ENCODE measurements around the gene TAS2R8.
A peak's percentile ranks its signal among the peaks of the same experiment; 100 is the strongest.

Gene TAS2R8

GRCh38 chr12:10771132-10771733 lies 35.9 kb downstream of the TAS2R8 start:
- Histone ChIP-seq H3K4me3 (ENCODE audit: low read depth, low read length, poor library complexity, severe bottlenecking) (no peak overlapping the region), H3K27me3 (ENCODE audit: insufficient read depth, low read length) (no peaks in the 10 kb centered on the region), H3K9me3 (ENCODE audit: low read length) (no peaks in the 10 kb centered on the region), H3K79me2 (ENCODE audit: insufficient read depth, low read length) (no peaks in the 10 kb centered on the region), H3K4me2 (ENCODE audit: low read length) (no peak overlapping the region), H3F3A (ENCODE audit: insufficient read depth, low read length) (no peaks in the 10 kb centered on the region), H3K27ac (ENCODE audit: low read depth, low read length, poor library complexity, severe bottlenecking) (no peak overlapping the region), H2AFZ (ENCODE audit: low read length) (no peak overlapping the region), H3K9me2 (ENCODE audit: low read depth, low read length) (no peaks in the 10 kb centered on the region), H3K36me3 (ENCODE audit: insufficient read depth, low read length) (no peaks in the 10 kb centered on the region), H3K9ac (ENCODE audit: low read length) (no peak overlapping the region), H3K4me1 (ENCODE audit: insufficient read depth, low read length, severe bottlenecking) (no peaks in the 10 kb centered on the region), H4K20me1 (ENCODE audit: insufficient read depth, low read length) (no peaks in the 10 kb centered on the region)
- TF ChIP-seq EZH2 (IDR thresholded peaks at IDR 0.05; ENCODE audit: borderline replicate concordance, low read length) = no peak
- TF ChIP-seq, protein P1, sequence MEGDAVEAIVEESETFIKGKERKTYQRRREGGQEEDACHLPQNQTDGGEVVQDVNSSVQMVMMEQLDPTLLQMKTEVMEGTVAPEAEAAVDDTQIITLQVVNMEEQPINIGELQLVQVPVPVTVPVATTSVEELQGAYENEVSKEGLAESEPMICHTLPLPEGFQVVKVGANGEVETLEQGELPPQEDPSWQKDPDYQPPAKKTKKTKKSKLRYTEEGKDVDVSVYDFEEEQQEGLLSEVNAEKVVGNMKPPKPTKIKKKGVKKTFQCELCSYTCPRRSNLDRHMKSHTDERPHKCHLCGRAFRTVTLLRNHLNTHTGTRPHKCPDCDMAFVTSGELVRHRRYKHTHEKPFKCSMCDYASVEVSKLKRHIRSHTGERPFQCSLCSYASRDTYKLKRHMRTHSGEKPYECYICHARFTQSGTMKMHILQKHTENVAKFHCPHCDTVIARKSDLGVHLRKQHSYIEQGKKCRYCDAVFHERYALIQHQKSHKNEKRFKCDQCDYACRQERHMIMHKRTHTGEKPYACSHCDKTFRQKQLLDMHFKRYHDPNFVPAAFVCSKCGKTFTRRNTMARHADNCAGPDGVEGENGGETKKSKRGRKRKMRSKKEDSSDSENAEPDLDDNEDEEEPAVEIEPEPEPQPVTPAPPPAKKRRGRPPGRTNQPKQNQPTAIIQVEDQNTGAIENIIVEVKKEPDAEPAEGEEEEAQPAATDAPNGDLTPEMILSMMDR (IDR thresholded peaks at IDR 0.05; ENCODE audit: low read length) = peak; percentile 68

GRCh38 chr12:10759657-10760056 lies 47.4 kb downstream of the TAS2R8 start:
- Histone ChIP-seq H3K27ac (ENCODE audit: low read depth, low read length, poor library complexity, severe bottlenecking) (no peak overlapping the region), H3K36me3 (ENCODE audit: insufficient read depth, low read length) (no peaks in the 10 kb centered on the region), H3K9me2 (ENCODE audit: low read depth, low read length) (no peaks in the 10 kb centered on the region), H3K4me3 (ENCODE audit: low read depth, low read length, poor library complexity, severe bottlenecking) (no peak overlapping the region), H3K27me3 (ENCODE audit: insufficient read depth, low read length) (no peaks in the 10 kb centered on the region), H3F3A (ENCODE audit: insufficient read depth, low read length) (no peaks in the 10 kb centered on the region), H2AFZ (ENCODE audit: low read length) (no peak overlapping the region), H3K4me1 (ENCODE audit: insufficient read depth, low read length, severe bottlenecking) (no peaks in the 10 kb centered on the region), H3K79me2 (ENCODE audit: insufficient read depth, low read length) (no peaks in the 10 kb centered on the region), H3K9me3 (ENCODE audit: low read length) (peaks cover 7% of the 10 kb centered on the region; the same call in 1 of the 2 replicates), H3K9ac (ENCODE audit: low read length) (no peak overlapping the region), H3K4me2 (ENCODE audit: low read length) (no peak overlapping the region), H4K20me1 (ENCODE audit: insufficient read depth, low read length) (no peaks in the 10 kb centered on the region)
- TF ChIP-seq EZH2 (IDR thresholded peaks at IDR 0.05; ENCODE audit: borderline replicate concordance, low read length) = no peak

- Histone ChIP-seq H3K27me3 (ENCODE audit: insufficient read depth, low read length) (no peaks in the 10 kb centered on the region), H3F3A (ENCODE audit: insufficient read depth, low read length) (no peaks in the 10 kb centered on the region), H4K20me1 (ENCODE audit: insufficient read depth, low read length) (no peaks in the 10 kb centered on the region), H3K9ac (ENCODE audit: low read length) (no peak overlapping the region), H3K27ac (ENCODE audit: low read depth, low read length, poor library complexity, severe bottlenecking) (no peak overlapping the region), H3K79me2 (ENCODE audit: insufficient read depth, low read length) (no peaks in the 10 kb centered on the region), H3K4me2 (ENCODE audit: low read length) (no peak overlapping the region), H3K9me3 (ENCODE audit: low read length) (peaks cover 7% of the 10 kb centered on the region; the same call in 1 of the 2 replicates), H3K36me3 (ENCODE audit: insufficient read depth, low read length) (no peaks in the 10 kb centered on the region), H3K4me1 (ENCODE audit: insufficient read depth, low read length, severe bottlenecking) (no peaks in the 10 kb centered on the region), H2AFZ (ENCODE audit: low read length) (no peak overlapping the region), H3K9me2 (ENCODE audit: low read depth, low read length) (no peaks in the 10 kb centered on the region), H3K4me3 (ENCODE audit: low read depth, low read length, poor library complexity, severe bottlenecking) (no peak overlapping the region)
- TF ChIP-seq, protein P1 (IDR thresholded peaks at IDR 0.05; ENCODE audit: low read length) = no peak
- no peak for TF ChIP-seq EZH2 (IDR thresholded peaks at IDR 0.05; ENCODE audit: borderline replicate concordance, low read length)
Measured at GRCh38 chr12:10756194-10756593, 50.9 kb downstream of the TAS2R8 start.
